Endothelial cell (in vitro differentiated cells): Measurements from ENCODE around the gene IFNA21. TPM values are rescaled to one million over a fixed set of nuclear protein-coding genes. Genes with fewer than 3 reads are reported as not detected.

Experiments used
- DNase-seq: peaks from one replicate; pipeline ENCODE4 v3.0.0; 2021; ENCODE audit warnings: low spot score
- H3K27ac Mint-ChIP-seq: one replicate; pipeline ENCODE4 v1.8.0; 2021; ENCODE audit warnings: mixed read lengths, inconsistent platforms; ENCODE audit not compliant: unreplicated experiment
- H3K27me3 Mint-ChIP-seq: one replicate; pipeline ENCODE4 v1.8.0; 2021; ENCODE audit warnings: mild to moderate bottlenecking, moderate library complexity, mixed read lengths, inconsistent platforms; ENCODE audit not compliant: unreplicated experiment
- H3K36me3 Mint-ChIP-seq: one replicate; pipeline ENCODE4 v1.8.0; 2021; ENCODE audit warnings: mild to moderate bottlenecking, low read depth, mixed read lengths, inconsistent platforms; ENCODE audit not compliant: unreplicated experiment
- H3K4me1 Mint-ChIP-seq: one replicate; pipeline ENCODE4 v1.8.0; 2021; ENCODE audit warnings: mild to moderate bottlenecking, mixed read lengths, inconsistent platforms; ENCODE audit not compliant: unreplicated experiment
- H3K4me3 Mint-ChIP-seq: one replicate; pipeline ENCODE4 v1.8.0; 2021; ENCODE audit warnings: mild to moderate bottlenecking, mixed read lengths, inconsistent platforms; ENCODE audit not compliant: unreplicated experiment
- H3K9me3 Mint-ChIP-seq: one replicate; pipeline ENCODE4 v1.8.0; 2021; ENCODE audit warnings: mixed read lengths, inconsistent platforms; ENCODE audit not compliant: unreplicated experiment
- total RNA-seq: library from RNA; stranded (reverse); fragmentation: NEBNext Ultra II Directional; extraction: Animal tissue kit (Norgen Biotek cat#: 25700); gene quantifications from one replicate; pipeline ENCODE4 v1.2.1, GENCODE V29; 2021; ENCODE audit not compliant: unreplicated experiment
- TF ChIP-seq, protein P1 (sequence below): fragments of 200-600 bp; sonication (generic); IDR thresholded peaks from one replicate; pipeline ENCODE4 v1.5.0; 2021; ENCODE audit warnings: antibody characterized with exemption; ENCODE audit not compliant: unreplicated experiment

IFNA21 gene
- total RNA-seq, 1 donor from 2014 or later: not detected

GRCh38 chr9:21171351-21171750, 4.9 kb upstream of the IFNA21 start:
- Mint-ChIP-seq H3K4me1 (no peaks in the 10 kb centered on the region), H3K4me3 (no peak overlapping the region), H3K27me3 (no peaks in the 10 kb centered on the region), H3K27ac (no peak overlapping the region), H3K36me3 (no peaks in the 10 kb centered on the region), H3K9me3 (no peaks in the 10 kb centered on the region)
- no peak for DNase-seq
- TF ChIP-seq, protein P1, sequence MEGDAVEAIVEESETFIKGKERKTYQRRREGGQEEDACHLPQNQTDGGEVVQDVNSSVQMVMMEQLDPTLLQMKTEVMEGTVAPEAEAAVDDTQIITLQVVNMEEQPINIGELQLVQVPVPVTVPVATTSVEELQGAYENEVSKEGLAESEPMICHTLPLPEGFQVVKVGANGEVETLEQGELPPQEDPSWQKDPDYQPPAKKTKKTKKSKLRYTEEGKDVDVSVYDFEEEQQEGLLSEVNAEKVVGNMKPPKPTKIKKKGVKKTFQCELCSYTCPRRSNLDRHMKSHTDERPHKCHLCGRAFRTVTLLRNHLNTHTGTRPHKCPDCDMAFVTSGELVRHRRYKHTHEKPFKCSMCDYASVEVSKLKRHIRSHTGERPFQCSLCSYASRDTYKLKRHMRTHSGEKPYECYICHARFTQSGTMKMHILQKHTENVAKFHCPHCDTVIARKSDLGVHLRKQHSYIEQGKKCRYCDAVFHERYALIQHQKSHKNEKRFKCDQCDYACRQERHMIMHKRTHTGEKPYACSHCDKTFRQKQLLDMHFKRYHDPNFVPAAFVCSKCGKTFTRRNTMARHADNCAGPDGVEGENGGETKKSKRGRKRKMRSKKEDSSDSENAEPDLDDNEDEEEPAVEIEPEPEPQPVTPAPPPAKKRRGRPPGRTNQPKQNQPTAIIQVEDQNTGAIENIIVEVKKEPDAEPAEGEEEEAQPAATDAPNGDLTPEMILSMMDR: no peak

DNA sequence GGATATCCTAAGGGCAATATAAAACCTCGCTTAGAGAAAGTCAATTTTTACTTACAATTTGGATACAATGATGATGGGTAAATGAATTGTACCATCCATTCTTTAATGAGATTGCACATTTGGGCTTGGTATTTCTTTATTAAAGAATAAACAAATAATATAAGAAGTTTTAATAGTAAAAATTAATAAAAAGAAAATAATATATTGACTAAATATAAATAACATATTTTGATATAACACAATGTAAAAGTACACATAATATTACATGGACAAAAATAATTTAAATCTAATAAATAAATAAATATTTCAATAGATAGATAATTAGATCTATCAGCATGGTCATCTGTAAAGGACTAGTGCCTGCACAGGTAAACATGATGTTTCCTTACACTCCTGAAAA, 944 bp downstream of the IFNA21 start:
- no peak overlapping the region for H3K27ac Mint-ChIP-seq
- DNase-seq: no peak
- no peaks in the 10 kb centered on the region for H3K4me1 Mint-ChIP-seq
- H3K36me3 Mint-ChIP-seq: no peaks in the 10 kb centered on the region
- no peaks in the 10 kb centered on the region for H3K27me3 Mint-ChIP-seq
- no peaks in the 10 kb centered on the region for H3K9me3 Mint-ChIP-seq
- TF ChIP-seq, protein P1: no peak
- no peak overlapping the region for H3K4me3 Mint-ChIP-seq

- Mint-ChIP-seq H3K36me3 (no peaks in the 10 kb centered on the region), H3K4me3 (no peak overlapping the region), H3K27me3 (no peaks in the 10 kb centered on the region), H3K27ac (peak overlapping the region; percentile 91), H3K4me1 (peaks cover 4% of the 10 kb centered on the region), H3K9me3 (no peaks in the 10 kb centered on the region)
- no peak for DNase-seq
- TF ChIP-seq, protein P1: no peak
These were observed 6.3 kb downstream of the IFNA21 start for GRCh38 chr9:21160178-21160577.

DNA sequence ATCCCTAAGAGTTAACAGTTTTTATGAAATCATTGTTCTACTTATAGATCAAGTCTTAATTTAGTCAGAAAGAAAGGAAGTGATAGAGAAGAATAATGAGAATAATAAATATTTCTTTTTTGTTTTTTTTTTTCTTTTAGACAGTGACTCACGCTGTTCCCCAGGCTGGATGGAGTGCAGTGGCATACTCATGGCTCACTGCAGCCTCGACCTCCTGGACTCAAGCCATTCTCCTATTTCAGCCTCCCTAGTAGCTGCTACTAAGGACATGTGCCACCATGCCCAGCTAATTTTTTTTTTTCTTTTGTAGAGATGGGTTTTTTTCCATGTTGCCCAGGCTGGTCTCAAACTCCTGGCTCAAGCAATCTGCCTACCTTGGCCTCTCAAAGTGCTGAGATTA, 11.0 kb downstream of the IFNA21 start:
- H3K4me3 Mint-ChIP-seq: no peak overlapping the region
- TF ChIP-seq, protein P1: no peak
- H3K36me3 Mint-ChIP-seq: no peaks in the 10 kb centered on the region
- H3K9me3 Mint-ChIP-seq: no peaks in the 10 kb centered on the region
- no peak for DNase-seq
- H3K27ac Mint-ChIP-seq: no peak overlapping the region
- peaks cover 12% of the 10 kb centered on the region for H3K4me1 Mint-ChIP-seq
- no peaks in the 10 kb centered on the region for H3K27me3 Mint-ChIP-seq

DNA sequence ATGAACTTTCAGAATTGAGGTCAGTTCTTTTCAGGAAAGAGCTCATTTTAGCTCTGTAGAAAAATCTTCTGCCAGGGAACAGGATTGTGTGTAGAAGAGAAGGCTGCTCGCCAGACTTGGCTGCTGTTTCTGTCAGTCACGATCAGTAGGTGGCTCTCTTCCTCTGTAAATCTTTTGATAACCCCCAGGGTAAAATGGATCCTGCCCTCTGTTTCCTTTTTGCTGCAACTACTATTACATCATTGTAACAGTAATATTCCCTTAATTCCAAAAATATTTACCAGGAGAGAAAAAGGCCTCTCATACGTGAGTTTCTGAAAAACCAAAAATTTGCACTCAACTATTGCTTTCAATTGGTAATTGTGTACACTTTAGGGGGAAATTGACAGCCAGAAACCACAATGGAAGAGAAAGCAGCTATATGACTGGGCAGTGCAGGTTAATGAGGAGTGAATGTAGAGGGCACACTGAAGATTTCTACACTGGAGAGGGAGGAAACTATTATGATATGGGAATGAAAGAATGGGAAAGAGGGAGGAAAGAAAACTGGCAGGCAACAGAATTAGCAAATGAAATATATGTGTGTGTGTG, 12.3 kb downstream of the IFNA21 start:
- TF ChIP-seq, protein P1: no peak
- peak overlapping the region; percentile 10 for H3K27ac Mint-ChIP-seq
- no peaks in the 10 kb centered on the region for H3K27me3 Mint-ChIP-seq
- H3K4me1 Mint-ChIP-seq: peaks cover 7% of the 10 kb centered on the region
- no peak overlapping the region for H3K4me3 Mint-ChIP-seq
- peaks cover 3% of the 10 kb centered on the region for H3K36me3 Mint-ChIP-seq
- H3K9me3 Mint-ChIP-seq: no peaks in the 10 kb centered on the region
- DNase-seq: peak; percentile 15
